ENCODE data around the gene PCP4L1.
"Not testable (repeated sequence)": the region's sequence is repeated elsewhere in the genome, so short reads cannot be mapped to it uniquely, and the experiment has no call there.

The PCP4L1 gene

DNA sequence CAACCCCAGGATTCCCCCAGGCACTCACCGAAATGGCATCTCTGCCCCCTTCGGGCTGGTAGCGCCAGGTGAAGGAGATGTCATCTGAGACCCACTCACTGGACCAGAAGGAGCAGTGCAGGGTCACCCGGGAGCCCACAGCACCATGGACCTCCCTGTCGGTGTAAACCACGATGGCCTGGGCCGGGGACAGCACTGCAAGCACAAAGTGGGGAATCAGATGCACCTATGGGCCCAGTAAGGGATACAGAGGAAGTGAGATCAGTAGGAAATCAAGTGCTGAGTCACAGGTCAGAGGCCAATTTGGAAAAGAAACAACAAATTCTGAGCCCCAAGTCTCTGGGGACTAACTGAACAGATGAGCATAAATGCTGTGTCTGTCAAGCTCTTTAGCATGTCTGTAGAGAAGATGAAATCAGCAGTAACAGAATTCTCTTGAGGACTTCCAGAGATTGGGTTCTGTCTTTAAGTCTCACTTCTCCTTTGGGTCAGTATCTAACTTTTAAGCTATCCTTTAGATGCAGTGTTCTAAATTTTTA, 48.8 kb downstream of the PCP4L1 start:
- H3K27ac ChIP-seq (ENCODE audit: low read depth, low read length): no peak overlapping the region
- no peak overlapping the region for H3K4me3 ChIP-seq (ENCODE audit: low read depth in 1 of 2, low read length in 2 of 2)
- no peak overlapping the region for H3K9ac ChIP-seq (ENCODE audit: low read length)

DNA sequence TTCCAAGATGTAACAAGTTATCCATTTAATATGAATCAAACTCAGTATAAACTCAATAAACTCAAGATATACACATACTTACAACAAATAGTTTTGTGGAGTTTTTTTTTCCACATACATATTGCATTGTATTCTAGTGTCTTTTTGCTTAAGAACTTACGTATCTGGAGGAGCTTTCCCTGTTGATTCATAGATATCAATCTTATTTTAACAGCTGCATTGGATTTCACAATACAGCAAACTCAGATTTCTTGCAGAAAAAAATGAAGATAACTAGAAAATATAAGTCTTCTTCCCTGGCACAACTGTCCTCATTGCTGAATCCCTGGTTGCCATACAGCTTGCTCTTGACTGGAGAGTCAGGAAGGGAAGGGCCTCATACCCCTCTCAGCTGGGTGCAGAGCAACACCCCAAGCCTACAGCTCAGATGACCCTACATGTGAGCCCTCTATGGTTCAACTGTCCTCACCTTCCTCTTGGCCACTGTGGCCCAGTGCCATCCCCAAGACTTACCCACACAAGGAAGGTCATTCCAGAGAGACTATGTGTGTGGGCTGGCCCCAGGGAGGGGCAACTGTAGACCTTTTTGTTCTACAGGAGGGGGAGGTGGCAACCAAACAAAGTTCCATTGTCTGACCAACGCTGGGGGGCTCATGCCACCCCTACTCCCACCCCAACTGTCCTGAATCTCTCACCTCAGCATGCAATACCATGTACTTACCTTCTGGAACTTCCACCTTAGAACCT, 49.5 kb downstream of the PCP4L1 start:
- Histone ChIP-seq H3K36me3 (ENCODE audit: insufficient read depth, low read length) (no peaks in the 10 kb centered on the region), H3K9me3 (ENCODE audit: low read length) (no peaks in the 10 kb centered on the region), H3K27me3 (ENCODE audit: control insufficient read depth in 1 of 2, insufficient read depth in 2 of 2, low read length in 2 of 2) (no peaks in the 10 kb centered on the region), H3K27ac (ENCODE audit: low read depth, low read length) (no peak overlapping the region), H3K4me3 (ENCODE audit: low read depth in 1 of 2, low read length in 2 of 2) (no peak overlapping the region), H3K4me1 (ENCODE audit: insufficient read depth, low read length) (peaks cover 5% of the 10 kb centered on the region), H3K9ac (ENCODE audit: low read length) (no peak overlapping the region)

More for the DNA sequence above, 48.8 kb downstream of the PCP4L1 start:
- Histone ChIP-seq H3K4me1 (ENCODE audit: insufficient read depth, low read length) (peaks cover 5% of the 10 kb centered on the region), H3K36me3 (ENCODE audit: insufficient read depth, low read length) (no peaks in the 10 kb centered on the region), H3K9me3 (ENCODE audit: low read length) (no peaks in the 10 kb centered on the region), H3K27me3 (ENCODE audit: control insufficient read depth in 1 of 2, insufficient read depth in 2 of 2, low read length in 2 of 2) (no peaks in the 10 kb centered on the region)

DNA sequence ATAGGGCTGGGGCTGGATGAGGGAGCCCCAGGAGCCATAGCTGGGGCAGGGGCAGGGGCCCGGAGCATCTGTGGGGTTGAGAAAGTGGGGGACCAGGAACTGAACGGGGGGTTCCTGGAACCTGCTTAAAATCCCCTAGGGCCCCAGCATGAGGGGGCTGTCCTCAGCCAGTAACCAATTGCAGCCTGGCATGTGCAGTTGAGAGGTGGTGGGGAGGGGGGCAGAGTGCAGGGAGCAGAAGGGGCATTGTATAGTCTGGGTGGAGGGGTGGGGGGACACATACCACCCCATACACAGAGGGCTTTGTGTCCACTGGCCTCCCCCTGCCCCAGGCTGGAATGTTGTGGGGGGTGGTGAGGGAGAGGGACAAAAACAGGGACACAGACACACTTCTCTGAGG, 51.3 kb downstream of the PCP4L1 start, which contains the start of gene MPZ:
MPZ (minus strand) TSS at position 101 of the 400 bp plus-strand sequence; CDS start at position 38, 63 bp downstream.
- Histone ChIP-seq H3K4me3 (ENCODE audit: low read depth in 1 of 2, low read length in 2 of 2) (no peak within 1 kb of the TSS), H3K27ac (ENCODE audit: low read depth, low read length) (no peak within 1 kb of the TSS), H3K9ac (ENCODE audit: low read length) (no peak within 1 kb of the TSS), H3K27me3 (ENCODE audit: control insufficient read depth in 1 of 2, insufficient read depth in 2 of 2, low read length in 2 of 2) (no peaks in the 10 kb centered on the region), H3K9me3 (ENCODE audit: low read length) (no peaks in the 10 kb centered on the region), H3K36me3 (ENCODE audit: insufficient read depth, low read length) (no peaks in the 10 kb centered on the region), H3K4me1 (ENCODE audit: insufficient read depth, low read length) (peaks cover 7% of the 10 kb centered on the region)

DNA sequence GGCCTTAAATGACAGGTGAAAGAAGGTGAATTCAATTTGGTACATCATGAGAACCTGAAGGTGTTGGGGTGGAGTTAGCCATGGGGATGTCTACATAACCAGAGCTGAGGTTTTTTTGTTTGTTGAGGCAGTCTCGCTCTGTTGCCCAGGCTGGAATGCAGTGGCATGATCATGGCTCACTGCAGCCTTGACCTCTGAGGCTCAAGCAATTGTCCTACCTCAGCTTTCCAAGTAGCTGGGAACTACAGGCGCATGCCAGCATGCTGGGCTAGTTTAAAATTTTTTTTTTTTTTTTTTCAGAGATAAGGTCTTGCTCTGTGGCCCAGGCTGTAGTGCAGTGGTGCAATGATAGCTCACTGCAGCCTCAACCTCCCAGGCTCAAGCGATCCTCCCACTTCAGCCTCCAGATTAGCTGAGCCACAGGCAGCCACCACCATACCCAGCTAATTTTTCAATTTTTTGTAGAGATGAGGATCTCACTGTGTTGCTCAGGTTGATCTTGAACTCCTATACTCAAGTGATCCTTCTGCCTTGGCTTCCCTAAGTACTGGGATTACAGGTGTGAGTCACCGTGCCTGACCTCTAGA, 53.1 kb downstream of the PCP4L1 start:
- H3K36me3 ChIP-seq (ENCODE audit: insufficient read depth, low read length): no peaks in the 10 kb centered on the region
- no peak overlapping the region for H3K4me3 ChIP-seq (ENCODE audit: low read depth in 1 of 2, low read length in 2 of 2)
- H3K27me3 ChIP-seq (ENCODE audit: control insufficient read depth in 1 of 2, insufficient read depth in 2 of 2, low read length in 2 of 2): no peaks in the 10 kb centered on the region
- no peak overlapping the region for H3K27ac ChIP-seq (ENCODE audit: low read depth, low read length)
- no peaks in the 10 kb centered on the region for H3K9me3 ChIP-seq (ENCODE audit: low read length)
- H3K4me1 ChIP-seq (ENCODE audit: insufficient read depth, low read length): peaks cover 9% of the 10 kb centered on the region
- no peak overlapping the region for H3K9ac ChIP-seq (ENCODE audit: low read length)

DNA sequence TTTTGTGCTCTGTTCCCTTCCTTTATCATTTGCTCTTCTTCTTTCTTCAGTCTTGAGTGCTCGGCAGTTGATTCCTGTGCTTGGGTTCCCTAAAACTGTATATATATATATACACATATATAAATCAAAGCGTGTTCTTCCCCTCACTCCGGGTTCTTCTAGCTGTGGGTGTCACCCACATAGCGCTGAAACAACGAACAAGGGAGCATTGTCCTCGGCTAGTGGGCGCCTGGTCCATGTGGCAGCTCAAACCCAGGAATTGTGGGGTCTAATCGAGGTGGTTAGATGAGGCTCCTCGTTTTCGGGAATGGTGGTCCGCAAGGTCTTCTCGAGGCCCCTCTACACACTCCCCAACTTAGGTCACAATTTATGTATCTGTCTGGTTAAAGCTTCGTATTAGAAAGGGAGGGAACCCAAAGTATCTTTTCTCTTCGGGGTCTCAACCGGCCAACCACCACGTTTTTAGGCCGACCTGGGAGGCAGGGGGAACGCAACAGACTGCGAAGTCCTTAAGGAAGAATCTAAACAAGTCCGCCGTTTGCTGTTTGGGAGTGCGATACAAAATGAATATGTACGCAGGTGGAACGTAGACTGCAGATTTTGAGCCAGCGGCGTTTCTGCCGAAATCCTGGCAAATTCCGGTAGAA, 55.1 kb downstream of the PCP4L1 start:
- Histone ChIP-seq H3K9ac (ENCODE audit: low read length) (peak overlapping the region; percentile 93), H3K27ac (ENCODE audit: low read depth, low read length) (peak overlapping the region; percentile 83), H3K4me1 (ENCODE audit: insufficient read depth, low read length) (peaks cover 12% of the 10 kb centered on the region), H3K9me3 (ENCODE audit: low read length) (no peaks in the 10 kb centered on the region), H3K27me3 (ENCODE audit: control insufficient read depth in 1 of 2, insufficient read depth in 2 of 2, low read length in 2 of 2) (no peaks in the 10 kb centered on the region), H3K4me3 (ENCODE audit: low read depth in 1 of 2, low read length in 2 of 2) (peak overlapping the region; percentile 78 to 93), H3K36me3 (ENCODE audit: insufficient read depth, low read length) (no peaks in the 10 kb centered on the region)

DNA sequence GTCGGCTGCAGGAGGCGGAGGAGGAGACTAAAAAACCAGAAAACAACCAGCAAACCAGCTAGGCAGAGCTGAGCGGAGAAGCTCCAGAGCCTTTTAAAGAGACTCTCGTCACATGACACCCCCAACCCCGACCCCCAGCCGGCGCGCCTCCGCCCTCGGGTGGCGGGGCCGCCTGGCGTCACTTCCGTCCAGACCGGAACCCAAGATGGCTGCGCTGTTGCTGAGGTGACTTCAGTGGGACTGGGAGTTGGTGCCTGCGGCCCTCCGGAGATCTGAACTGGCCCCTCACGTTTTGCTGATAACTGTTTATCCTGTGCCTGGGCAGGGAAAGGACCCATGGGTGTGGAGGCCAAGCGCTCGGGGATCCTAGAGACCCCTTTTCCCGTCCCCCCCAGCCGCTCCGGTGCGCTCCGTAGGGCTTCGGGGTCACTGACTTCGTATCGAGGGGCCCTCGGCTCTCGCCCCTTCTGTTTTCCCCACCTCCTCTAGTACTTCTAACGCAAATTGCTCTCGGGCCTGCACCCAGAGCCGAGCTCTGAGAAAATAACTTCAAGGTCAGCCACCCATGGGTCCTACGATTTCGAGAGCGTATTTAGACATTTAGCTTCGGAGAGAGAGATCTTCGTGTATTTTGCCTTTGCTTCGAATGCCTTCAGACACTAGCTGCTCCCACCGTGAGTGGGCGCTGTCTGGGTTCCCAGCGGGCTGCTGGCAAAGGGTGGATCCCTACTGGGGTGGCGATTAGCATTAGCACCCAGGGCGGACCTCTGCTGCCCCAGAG, 55.8 kb downstream of the PCP4L1 start, which contains the start of gene SDHC:
SDHC (plus strand) TSS at position 181 of the 781 bp plus-strand sequence; CDS start at position 206, 25 bp downstream.
- peaks cover 12% of the 10 kb centered on the region for H3K4me1 ChIP-seq (ENCODE audit: insufficient read depth, low read length)
- H3K9me3 ChIP-seq (ENCODE audit: low read length): no peaks in the 10 kb centered on the region
- H3K36me3 ChIP-seq (ENCODE audit: insufficient read depth, low read length): no peaks in the 10 kb centered on the region
- H3K27me3 ChIP-seq (ENCODE audit: control insufficient read depth in 1 of 2, insufficient read depth in 2 of 2, low read length in 2 of 2): no peaks in the 10 kb centered on the region
- H3K4me3 ChIP-seq (ENCODE audit: low read depth in 1 of 2, low read length in 2 of 2): peak within 1 kb of the TSS; percentile 78 to 93
- H3K27ac ChIP-seq (ENCODE audit: low read depth, low read length): peak within 1 kb of the TSS; percentile 83
- H3K9ac ChIP-seq (ENCODE audit: low read length): peak within 1 kb of the TSS; percentile 93

DNA sequence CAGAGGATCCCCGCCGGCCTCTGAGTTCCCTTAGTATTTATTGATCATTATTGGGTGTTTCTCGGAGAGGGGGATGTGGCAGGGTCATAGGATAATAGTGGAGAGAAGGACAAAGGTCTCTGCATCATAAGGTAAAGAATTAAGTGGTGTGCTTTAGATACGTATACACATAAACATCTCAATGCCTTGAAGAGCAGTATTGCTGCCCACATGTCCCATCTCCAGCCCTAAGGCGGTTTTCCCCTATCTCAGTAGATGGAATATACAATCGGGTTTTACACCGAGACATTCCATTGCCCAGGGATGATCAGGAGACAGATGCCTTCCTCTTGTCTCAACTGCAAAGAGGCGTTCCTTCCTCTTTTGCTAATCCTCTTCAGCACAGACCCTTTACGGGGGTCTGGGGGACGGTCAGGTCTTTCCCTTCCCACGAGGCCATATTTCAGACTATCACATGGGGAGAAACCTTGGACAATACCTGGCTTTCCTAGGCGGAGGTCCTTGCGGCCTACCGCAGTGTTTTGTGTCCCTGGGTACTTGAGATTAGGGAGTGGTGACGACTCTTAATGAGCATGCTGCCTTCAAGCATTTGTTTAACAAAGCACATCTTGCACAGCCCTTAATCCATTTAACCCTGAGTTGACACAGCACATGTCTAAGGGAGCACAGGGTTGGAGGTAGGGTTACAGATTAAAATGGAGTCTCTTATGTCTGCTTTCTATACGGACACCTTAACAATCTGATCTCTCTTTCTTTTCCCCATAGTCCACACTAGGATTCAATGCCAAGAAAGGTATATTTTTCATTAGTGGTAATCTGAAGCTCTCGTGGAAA, 57.5 kb downstream of the PCP4L1 start:
- not testable (repeated sequence) for H3K4me3 ChIP-seq (ENCODE audit: low read depth in 1 of 2, low read length in 2 of 2)

DNA sequence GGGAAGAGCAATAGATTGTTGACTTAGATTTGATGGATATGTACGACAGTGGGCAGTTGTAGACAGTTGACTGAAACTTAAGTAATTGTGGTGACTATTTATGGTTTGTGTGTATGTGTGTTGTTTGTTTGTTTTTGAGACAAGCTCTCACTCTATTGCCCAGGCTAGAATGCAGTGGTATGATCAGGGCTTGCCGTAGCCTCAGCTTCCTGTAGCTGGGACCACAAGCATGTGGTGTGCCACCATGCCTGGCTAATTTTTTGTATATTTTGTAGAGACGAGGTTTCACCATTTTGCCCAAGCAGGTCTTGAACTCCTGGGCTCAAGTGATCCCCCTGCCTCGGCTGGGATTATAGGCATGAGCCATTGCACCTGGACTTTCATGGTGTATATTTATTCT, 65.5 kb downstream of the PCP4L1 start:
- H3K27me3 ChIP-seq (ENCODE audit: control insufficient read depth in 1 of 2, insufficient read depth in 2 of 2, low read length in 2 of 2): no peaks in the 10 kb centered on the region
- H3K9me3 ChIP-seq (ENCODE audit: low read length): no peaks in the 10 kb centered on the region
- no peaks in the 10 kb centered on the region for H3K4me1 ChIP-seq (ENCODE audit: insufficient read depth, low read length)
- H3K36me3 ChIP-seq (ENCODE audit: insufficient read depth, low read length): peaks cover 9% of the 10 kb centered on the region
- no peak overlapping the region for H3K4me3 ChIP-seq (ENCODE audit: low read depth in 1 of 2, low read length in 2 of 2)
- no peak overlapping the region for H3K27ac ChIP-seq (ENCODE audit: low read depth, low read length)
- no peak overlapping the region for H3K9ac ChIP-seq (ENCODE audit: low read length)

More for the DNA sequence above, 57.5 kb downstream of the PCP4L1 start:
- not testable (repeated sequence) for H3K9ac ChIP-seq (ENCODE audit: low read length); H3K36me3 ChIP-seq (ENCODE audit: insufficient read depth, low read length); H3K27me3 ChIP-seq (ENCODE audit: control insufficient read depth in 1 of 2, insufficient read depth in 2 of 2, low read length in 2 of 2); H3K27ac ChIP-seq (ENCODE audit: low read depth, low read length); H3K9me3 ChIP-seq (ENCODE audit: low read length)
- H3K4me1 ChIP-seq (ENCODE audit: insufficient read depth, low read length): peaks cover 12% of the 10 kb centered on the region

DNA sequence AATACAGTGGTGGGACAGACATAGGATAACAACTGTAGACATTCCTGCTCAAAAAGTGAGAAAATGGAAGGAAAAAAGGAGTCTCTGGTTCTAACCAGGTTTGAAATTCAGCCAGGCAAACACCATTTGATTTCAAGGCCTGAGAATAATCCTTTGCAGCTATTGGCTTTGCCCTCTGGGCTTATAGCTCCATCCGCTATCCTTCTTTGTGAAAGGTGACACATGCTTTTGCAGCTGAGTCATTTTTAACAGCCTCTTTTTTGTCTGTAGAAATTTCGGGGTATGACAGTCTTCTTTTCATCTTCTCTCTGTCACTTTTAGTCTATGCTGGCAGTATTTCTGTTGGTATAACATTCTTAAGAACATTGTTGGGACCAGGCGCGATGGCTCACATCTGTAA, 71.8 kb downstream of the PCP4L1 start:
- Histone ChIP-seq H3K27ac (ENCODE audit: low read depth, low read length) (no peak overlapping the region), H3K4me3 (ENCODE audit: low read depth in 1 of 2, low read length in 2 of 2) (no peak overlapping the region), H3K27me3 (ENCODE audit: control insufficient read depth in 1 of 2, insufficient read depth in 2 of 2, low read length in 2 of 2) (no peaks in the 10 kb centered on the region), H3K9ac (ENCODE audit: low read length) (no peak overlapping the region), H3K4me1 (ENCODE audit: insufficient read depth, low read length) (no peaks in the 10 kb centered on the region), H3K9me3 (ENCODE audit: low read length) (no peaks in the 10 kb centered on the region), H3K36me3 (ENCODE audit: insufficient read depth, low read length) (peaks cover 43% of the 10 kb centered on the region)

DNA sequence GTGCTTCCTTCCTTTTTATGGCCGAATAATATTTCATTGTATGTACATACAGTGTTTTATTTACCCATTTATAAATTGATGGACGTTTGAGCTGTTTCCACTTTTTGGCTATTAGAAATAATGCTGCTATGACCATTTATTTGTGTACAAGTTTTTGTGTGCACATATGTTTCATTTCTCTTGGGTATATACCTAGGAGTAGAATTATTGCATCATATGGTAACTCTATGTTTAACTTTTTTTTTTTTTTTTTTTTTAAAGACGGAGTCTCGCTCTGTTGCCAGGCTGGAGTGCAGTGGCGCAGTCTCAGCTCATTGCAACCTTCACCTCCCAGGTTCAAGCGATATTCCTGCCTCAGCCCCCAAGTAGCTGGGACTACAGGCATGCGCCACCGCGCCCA, 74.6 kb downstream of the PCP4L1 start:
- Histone ChIP-seq H3K27ac (ENCODE audit: low read depth, low read length) (no peak overlapping the region), H3K4me1 (ENCODE audit: insufficient read depth, low read length) (no peaks in the 10 kb centered on the region), H3K9me3 (ENCODE audit: low read length) (no peaks in the 10 kb centered on the region), H3K27me3 (ENCODE audit: control insufficient read depth in 1 of 2, insufficient read depth in 2 of 2, low read length in 2 of 2) (no peaks in the 10 kb centered on the region), H3K36me3 (ENCODE audit: insufficient read depth, low read length) (peaks cover 70% of the 10 kb centered on the region), H3K4me3 (ENCODE audit: low read depth in 1 of 2, low read length in 2 of 2) (no peak overlapping the region), H3K9ac (ENCODE audit: low read length) (no peak overlapping the region)

All from muscle layer of colon (tissue), 2 donors.